Measurements from ENCODE around the gene KLF12. TPM values are rescaled to one million over a fixed set of nuclear protein-coding genes. Genes with fewer than 3 reads are reported as not detected.
A peak's percentile ranks its signal among the peaks of the same experiment; 100 is the strongest.

Gene KLF12
- total RNA-seq, 4 donors from 2014 or later, result 3.2 to 7.6 (median 5.7) TPM

- ATAC-seq, result peak; percentile 43 to 48
- DNase-seq, result peak; percentile 63 to 79
- peak overlapping the region; percentile 94 to 96 (median 96) for H3K27ac ChIP-seq
- H3K4me1 ChIP-seq, result peaks cover 28 to 34% of the 10 kb centered on the region in 2 donors
- TF ChIP-seq CTCF (IDR thresholded peaks at IDR 0.05 in 4 of 5, conservative IDR thresholded peaks at IDR 0.05 in 1 of 5), result no peak
- TF ChIP-seq POLR2A (IDR thresholded peaks at IDR 0.05), result peak; percentile 26 to 54
- no peaks in the 10 kb centered on the region for H3K9me3 ChIP-seq
- in situ Hi-C loops (cut with MboI; ENCODE audit: low sequenced_read_pairs in 4 of 4) (no loop called here), intact Hi-C loops (cut with DNase I; ENCODE audit: low total_unique reads) (loop anchor here (2.0 to 10.0 kb wide), 6 partner anchors 35 to 1079 kb away; partner anchors contain the start of gene KLF5)
- H3K36me3 ChIP-seq, result no peaks in the 10 kb centered on the region
- H3K27me3 ChIP-seq, result no peaks in the 10 kb centered on the region
- H3K4me3 ChIP-seq, result peak overlapping the region; percentile 84 to 97 (median 90)
These were observed 475 bp downstream of the KLF12 start for GRCh38 chr13:74133657-74134201.

- H3K4me1 ChIP-seq, result peaks cover 34 to 40% of the 10 kb centered on the region in 2 donors
- H3K36me3 ChIP-seq, result no peaks in the 10 kb centered on the region
- peak; percentile 8 to 29 for ATAC-seq
- peak; percentile 8 to 28 for DNase-seq
- H3K27me3 ChIP-seq, result no peaks in the 10 kb centered on the region
- intact Hi-C loops (cut with DNase I; ENCODE audit: low total_unique reads), result loop anchor here (10.0 kb wide), 3 partner anchors 298 to 1078 kb away; partner anchors contain the start of gene KLF5
- no peaks in the 10 kb centered on the region for H3K9me3 ChIP-seq
- in situ Hi-C loops (cut with MboI; ENCODE audit: low sequenced_read_pairs in 4 of 4), result no loop called here
- TF ChIP-seq CTCF (IDR thresholded peaks at IDR 0.05 in 4 of 5, conservative IDR thresholded peaks at IDR 0.05 in 1 of 5), result no peak
- TF ChIP-seq POLR2A (IDR thresholded peaks at IDR 0.05), result no peak
- H3K27ac ChIP-seq, result peak overlapping the region; percentile 94 to 96 (median 96)
- peak overlapping the region; percentile 84 to 97 (median 90) for H3K4me3 ChIP-seq
These were observed 1.2 kb downstream of the KLF12 start for GRCh38 chr13:74132776-74133656.

- H3K27ac ChIP-seq, result peak overlapping the region; percentile 94 to 96 (median 96)
- H3K4me1 ChIP-seq, result peaks cover 36 to 45% of the 10 kb centered on the region in 2 donors
- in situ Hi-C loops (cut with MboI; ENCODE audit: low sequenced_read_pairs in 4 of 4), result no loop called here
- H3K27me3 ChIP-seq, result no peaks in the 10 kb centered on the region
- no peaks in the 10 kb centered on the region for H3K36me3 ChIP-seq
- intact Hi-C loops (cut with DNase I; ENCODE audit: low total_unique reads), result loop anchor here (10.0 kb wide), 3 partner anchors 297 to 1077 kb away; partner anchors contain the start of gene KLF5
- ATAC-seq (no peak), DNase-seq (no peak)
- no peaks in the 10 kb centered on the region for H3K9me3 ChIP-seq
- H3K4me3 ChIP-seq, result peak overlapping the region; percentile 84 to 97 (median 90)
- TF ChIP-seq CTCF (IDR thresholded peaks at IDR 0.05 in 4 of 5, conservative IDR thresholded peaks at IDR 0.05 in 1 of 5), result no peak
- TF ChIP-seq POLR2A (IDR thresholded peaks at IDR 0.05), result peak in 1 of 2 donors; percentile 26
These were observed 1.9 kb downstream of the KLF12 start for GRCh38 chr13:74132152-74132775.

GRCh38 chr13:74131227-74131626, 3.0 kb downstream of the KLF12 start:
- Histone ChIP-seq H3K27ac (peak overlapping the region; percentile 94 to 96 (median 96)), H3K36me3 (no peaks in the 10 kb centered on the region), H3K4me3 (no peak overlapping the region), H3K9me3 (no peaks in the 10 kb centered on the region), H3K4me1 (peaks cover 36 to 45% of the 10 kb centered on the region in 2 donors), H3K27me3 (no peaks in the 10 kb centered on the region)
- intact Hi-C loops (cut with DNase I; ENCODE audit: low total_unique reads) (loop anchor here (10.0 kb wide), 3 partner anchors 296 to 1076 kb away; partner anchors contain the start of gene KLF5), in situ Hi-C loops (cut with MboI; ENCODE audit: low sequenced_read_pairs in 4 of 4) (no loop called here)
- no peak for DNase-seq
- TF ChIP-seq POLR2A (IDR thresholded peaks at IDR 0.05) (no peak), CTCF (IDR thresholded peaks at IDR 0.05 in 4 of 5, conservative IDR thresholded peaks at IDR 0.05 in 1 of 5) (no peak)
- ATAC-seq, result no peak

Data from gastrocnemius medialis (tissue), 4 donors.